Panc1 (cell line): Measurements from ENCODE around the gene ZCCHC17. TPM values are rescaled to one million over a fixed set of nuclear protein-coding genes. Genes with fewer than 3 reads are reported as not detected.

Experiments used
- ATAC-seq: fragments of 200-7000 bp; cut with Tn5 transposase; 2 replicates; pipeline ENCODE4 v1.9.1; 2020; ENCODE audit warnings: mild to moderate bottlenecking, moderate library complexity
- BruUV-seq: library from RNA; stranded (reverse); fragments of 400-500 nt; replicated peaks from 2 replicates; lab custom pipeline; 2021; lab: Mats Ljungman, UMichigan
- CTCF ChIA-PET: fragments of 300-600 bp; sonication (Branson Sonifier 250); formaldehyde crosslinking; loops from one replicate; lab custom pipeline; 2022; ENCODE audit warnings: antibody characterized with exemption; lab: Charles Lee
- POLR2A ChIA-PET: fragments of 300-600 bp; sonication (Branson Sonifier 250); formaldehyde crosslinking; loops from one replicate; lab custom pipeline; 2022; ENCODE audit warnings: antibody characterized with exemption; lab: Charles Lee
- DNase-seq: peaks from one replicate; pipeline ENCODE4 v3.0.0-alpha.2; 2010; ENCODE audit warnings: low read depth, low spot score
- H3K27ac ChIP-seq: 2 replicates; pipeline ENCODE4 v1.5.1; 2011; ENCODE audit warnings: mild to moderate bottlenecking, low read length, inconsistent platforms
- H3K27me3 ChIP-seq: fragments of 200-500 bp; sonication (Bioruptor generic); 2 replicates; pipeline ENCODE4 v1.6.0; 2014; ENCODE audit warnings: low read length, inconsistent platforms; ENCODE audit not compliant: control insufficient read depth, insufficient read depth
- H3K36me3 ChIP-seq: fragments of 200-500 bp; sonication (Bioruptor generic); 2 replicates; pipeline ENCODE4 v1.5.1; 2014; ENCODE audit warnings: inconsistent platforms, mild to moderate bottlenecking, low read length, moderate library complexity; ENCODE audit not compliant: control insufficient read depth, insufficient read depth
- H3K4me1 ChIP-seq: 2 replicates; pipeline ENCODE4 v1.5.1; 2011; ENCODE audit warnings: inconsistent platforms, mild to moderate bottlenecking, low read length, moderate library complexity; ENCODE audit not compliant: control insufficient read depth, insufficient read depth
- H3K4me3 ChIP-seq, 2 experiments: 2 replicates each; pipeline ENCODE4 v1.5.1; 2011 to 2012; ENCODE audit warnings: low read depth in 2 of 2, low read length in 2 of 2, mild to moderate bottlenecking in 2 of 2, inconsistent platforms in 1 of 2, moderate library complexity in 1 of 2
- H3K9me3 ChIP-seq: fragments of 200-500 bp; sonication (Bioruptor generic); 2 replicates; pipeline ENCODE4 v1.5.1; 2014; ENCODE audit warnings: low read depth, mild to moderate bottlenecking, inconsistent platforms, low read length, moderate library complexity; ENCODE audit not compliant: control insufficient read depth, insufficient read depth
- POLR2AphosphoS5 ChIP-seq: IDR thresholded peaks from 2 replicates; pipeline ENCODE4 v1.6.1; 2012; ENCODE audit warnings: mild to moderate bottlenecking, low read depth, low read length, moderate library complexity
- SIN3A ChIP-seq: IDR thresholded peaks from 2 replicates; pipeline ENCODE4 v1.6.1; 2012; ENCODE audit warnings: low read depth, mild to moderate bottlenecking, low read length, moderate library complexity, borderline replicate concordance; ENCODE audit not compliant: insufficient read depth
- TCF7L2 ChIP-seq: IDR thresholded peaks from 2 replicates; pipeline ENCODE4 v1.6.1; 2011; ENCODE audit warnings: mild to moderate bottlenecking, low read depth, low read length, inconsistent platforms
- in situ Hi-C: cut with HindIII; loops from 2 replicates; pipeline ENCODE4 v1.10.0; 2016; ENCODE audit warnings: low sequenced_read_pairs, low pct_unique_long_range_greater_than_20kb
- intact Hi-C: fragments of 100-400 bp; cut with micrococcal nuclease; formaldehyde crosslinking; loops from one replicate; pipeline ENCODE4 v1.10.0; 2022; ENCODE audit not compliant: unreplicated experiment
- total RNA-seq: library from RNA; stranded (reverse); gene quantifications from one replicate; pipeline ENCODE4 v1.2.1, GENCODE V29; 2021; ENCODE audit not compliant: unreplicated experiment
- TF ChIP-seq, protein P1 (sequence below), 2 experiments: IDR thresholded peaks; 2 replicates each; pipeline ENCODE4 v1.6.1; 2011 to 2012; ENCODE audit warnings: low read depth in 2 of 2, control low read depth in 1 of 2, low read length in 1 of 2, mild to moderate bottlenecking in 1 of 2, moderate library complexity in 1 of 2; ENCODE audit not compliant: insufficient read depth in 1 of 2
- TF ChIP-seq, protein P2 (sequence below): fragments of 450-650 bp; IDR thresholded peaks from 2 replicates; pipeline ENCODE4 v1.5.1; 2017; ENCODE audit warnings: mild to moderate bottlenecking

The ZCCHC17 gene
- total RNA-seq, 1 experiment from 2014 or later, result 30.6 TPM

DNA sequence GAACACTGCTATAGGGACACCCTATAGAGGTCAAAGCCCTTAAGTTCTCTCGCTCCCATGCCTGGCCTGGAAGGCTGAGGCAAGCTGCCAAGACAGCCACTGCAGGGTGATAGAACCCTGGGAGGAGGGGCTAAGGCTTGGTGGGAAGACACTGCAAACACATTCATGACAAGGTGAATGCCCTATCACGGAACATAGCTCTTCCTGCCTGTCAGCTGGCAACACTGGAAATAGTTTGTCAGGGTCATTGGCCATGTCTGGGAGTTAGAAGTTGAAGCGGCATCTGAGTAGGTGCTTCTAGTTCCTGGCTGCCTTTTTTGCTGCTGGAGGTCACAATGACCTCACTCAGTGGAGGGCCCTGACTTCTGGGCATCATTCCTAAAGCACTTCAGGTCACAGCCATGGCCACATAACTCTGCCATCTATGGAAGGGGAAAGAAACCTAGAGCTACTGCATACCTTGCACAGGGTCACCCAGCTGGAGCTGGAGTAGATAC is 71.8 kb downstream of the ZCCHC17 start:
- no TSS peak for BruUV-seq
- H3K27me3 ChIP-seq, result no peaks in the 10 kb centered on the region
- no peak overlapping the region for H3K27ac ChIP-seq
- no peaks in the 10 kb centered on the region for H3K36me3 ChIP-seq
- ChIA-PET CTCF (no interaction called here), POLR2A (no interaction called here)
- ATAC-seq, result no peak
- in situ Hi-C loops (no loop called here), intact Hi-C loops (no loop called here)
- TF ChIP-seq, protein P1, sequence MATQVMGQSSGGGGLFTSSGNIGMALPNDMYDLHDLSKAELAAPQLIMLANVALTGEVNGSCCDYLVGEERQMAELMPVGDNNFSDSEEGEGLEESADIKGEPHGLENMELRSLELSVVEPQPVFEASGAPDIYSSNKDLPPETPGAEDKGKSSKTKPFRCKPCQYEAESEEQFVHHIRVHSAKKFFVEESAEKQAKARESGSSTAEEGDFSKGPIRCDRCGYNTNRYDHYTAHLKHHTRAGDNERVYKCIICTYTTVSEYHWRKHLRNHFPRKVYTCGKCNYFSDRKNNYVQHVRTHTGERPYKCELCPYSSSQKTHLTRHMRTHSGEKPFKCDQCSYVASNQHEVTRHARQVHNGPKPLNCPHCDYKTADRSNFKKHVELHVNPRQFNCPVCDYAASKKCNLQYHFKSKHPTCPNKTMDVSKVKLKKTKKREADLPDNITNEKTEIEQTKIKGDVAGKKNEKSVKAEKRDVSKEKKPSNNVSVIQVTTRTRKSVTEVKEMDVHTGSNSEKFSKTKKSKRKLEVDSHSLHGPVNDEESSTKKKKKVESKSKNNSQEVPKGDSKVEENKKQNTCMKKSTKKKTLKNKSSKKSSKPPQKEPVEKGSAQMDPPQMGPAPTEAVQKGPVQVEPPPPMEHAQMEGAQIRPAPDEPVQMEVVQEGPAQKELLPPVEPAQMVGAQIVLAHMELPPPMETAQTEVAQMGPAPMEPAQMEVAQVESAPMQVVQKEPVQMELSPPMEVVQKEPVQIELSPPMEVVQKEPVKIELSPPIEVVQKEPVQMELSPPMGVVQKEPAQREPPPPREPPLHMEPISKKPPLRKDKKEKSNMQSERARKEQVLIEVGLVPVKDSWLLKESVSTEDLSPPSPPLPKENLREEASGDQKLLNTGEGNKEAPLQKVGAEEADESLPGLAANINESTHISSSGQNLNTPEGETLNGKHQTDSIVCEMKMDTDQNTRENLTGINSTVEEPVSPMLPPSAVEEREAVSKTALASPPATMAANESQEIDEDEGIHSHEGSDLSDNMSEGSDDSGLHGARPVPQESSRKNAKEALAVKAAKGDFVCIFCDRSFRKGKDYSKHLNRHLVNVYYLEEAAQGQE (IDR thresholded peaks at IDR 0.05; ENCODE audit: insufficient read depth in 1 of 2, low read depth in 2 of 2, low read length in 1 of 2), result no peak
- TF ChIP-seq, protein P2, sequence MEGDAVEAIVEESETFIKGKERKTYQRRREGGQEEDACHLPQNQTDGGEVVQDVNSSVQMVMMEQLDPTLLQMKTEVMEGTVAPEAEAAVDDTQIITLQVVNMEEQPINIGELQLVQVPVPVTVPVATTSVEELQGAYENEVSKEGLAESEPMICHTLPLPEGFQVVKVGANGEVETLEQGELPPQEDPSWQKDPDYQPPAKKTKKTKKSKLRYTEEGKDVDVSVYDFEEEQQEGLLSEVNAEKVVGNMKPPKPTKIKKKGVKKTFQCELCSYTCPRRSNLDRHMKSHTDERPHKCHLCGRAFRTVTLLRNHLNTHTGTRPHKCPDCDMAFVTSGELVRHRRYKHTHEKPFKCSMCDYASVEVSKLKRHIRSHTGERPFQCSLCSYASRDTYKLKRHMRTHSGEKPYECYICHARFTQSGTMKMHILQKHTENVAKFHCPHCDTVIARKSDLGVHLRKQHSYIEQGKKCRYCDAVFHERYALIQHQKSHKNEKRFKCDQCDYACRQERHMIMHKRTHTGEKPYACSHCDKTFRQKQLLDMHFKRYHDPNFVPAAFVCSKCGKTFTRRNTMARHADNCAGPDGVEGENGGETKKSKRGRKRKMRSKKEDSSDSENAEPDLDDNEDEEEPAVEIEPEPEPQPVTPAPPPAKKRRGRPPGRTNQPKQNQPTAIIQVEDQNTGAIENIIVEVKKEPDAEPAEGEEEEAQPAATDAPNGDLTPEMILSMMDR, result no peak
- TF ChIP-seq POLR2AphosphoS5 (no peak), TCF7L2 (no peak), SIN3A (no peak)
- no peak overlapping the region for H3K4me3 ChIP-seq
- no peak for DNase-seq
- H3K9me3 ChIP-seq, result no peaks in the 10 kb centered on the region
- no peaks in the 10 kb centered on the region for H3K4me1 ChIP-seq

DNA sequence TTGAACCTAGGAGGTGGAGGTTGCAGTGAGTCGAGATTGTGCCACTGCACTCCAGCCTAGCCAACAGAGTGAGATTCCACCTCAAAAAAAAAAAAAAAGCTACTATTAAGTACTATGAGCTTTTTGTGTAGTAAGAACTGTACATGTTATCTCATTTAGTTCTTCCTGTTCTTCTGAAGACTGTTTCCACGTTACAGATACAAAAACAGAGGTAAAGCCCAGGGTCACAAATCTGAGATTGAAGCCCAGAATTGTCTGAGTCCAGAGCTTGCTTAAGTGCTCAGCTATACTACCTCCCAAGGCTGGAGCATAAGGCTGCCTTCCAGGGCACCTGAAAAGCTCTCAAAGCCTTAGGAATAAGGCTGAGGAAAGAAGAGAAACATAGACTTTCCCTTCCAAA is 73.2 kb downstream of the ZCCHC17 start:
- no peak overlapping the region for H3K27ac ChIP-seq
- ChIA-PET CTCF (no interaction called here), POLR2A (interaction anchor here (0.7 kb wide), 1 partner anchor 29 kb away, joined by 7 read pairs; no protein-coding TSS in a partner anchor)
- BruUV-seq, result no TSS peak
- TF ChIP-seq, protein P1 (IDR thresholded peaks at IDR 0.05; ENCODE audit: insufficient read depth in 1 of 2, low read depth in 2 of 2, low read length in 1 of 2), result no peak
- no peak for TF ChIP-seq POLR2AphosphoS5
- no peak for TF ChIP-seq SIN3A
- no peak for TF ChIP-seq TCF7L2
- TF ChIP-seq, protein P2, result no peak
- no peak overlapping the region for H3K4me3 ChIP-seq
- no peaks in the 10 kb centered on the region for H3K4me1 ChIP-seq
- intact Hi-C loops, result no loop called here
- H3K36me3 ChIP-seq, result no peaks in the 10 kb centered on the region
- no peaks in the 10 kb centered on the region for H3K9me3 ChIP-seq
- DNase-seq (no peak), ATAC-seq (no peak)
- no peaks in the 10 kb centered on the region for H3K27me3 ChIP-seq
- in situ Hi-C loops, result no loop called here
